Stomach (tissue), 9 donors: Measurements from ENCODE around the gene RGS11. TPM values are rescaled to one million over a fixed set of nuclear protein-coding genes. Genes with fewer than 3 reads are reported as not detected.

Experiments used
- DNase-seq, 2 donors: peaks; one replicate each; pipeline versions ENCODE4 v3.0.0 to v3.0.0-alpha.2; 2013 to 2019
- H3K27ac ChIP-seq, 5 donors: fragments of 200-600 bp in 4 of 5; sonication (generic) in 4 of 5; one replicate each; pipeline ENCODE4 v1.5.1; 2013 to 2019; ENCODE audit warnings: mild to moderate bottlenecking in 1 of 5, moderate library complexity in 1 of 5
- H3K27me3 ChIP-seq, 3 donors: fragments of 200-600 bp; sonication (generic); one replicate each; pipeline ENCODE4 v1.5.1; 2017 to 2019; ENCODE audit warnings: mixed run types in 1 of 3
- H3K36me3 ChIP-seq, 4 donors: fragments of 200-600 bp; sonication (generic); 1 replicate in 3 of 4; 2 replicates in 1 of 4; pipeline ENCODE4 v1.5.1; 2016 to 2019
- H3K4me1 ChIP-seq, 4 donors: fragments of 200-600 bp; sonication (generic); one replicate each; pipeline ENCODE4 v1.5.1; 2016 to 2019
- H3K4me3 ChIP-seq, 4 donors: fragments of 200-600 bp; sonication (generic) in 3 of 4; one replicate each; pipeline ENCODE4 v1.5.1; 2016 to 2019; ENCODE audit warnings: mild to moderate bottlenecking in 1 of 4
- H3K9me3 ChIP-seq, 4 donors: fragments of 200-600 bp; sonication (generic); one replicate each; pipeline ENCODE4 v1.5.1; 2016 to 2019
- CTCF ChIP-seq, 7 experiments: fragments of 450-650 bp in 4 of 7; fragments of 200-600 bp in 3 of 7; sonication (generic) in 3 of 7; IDR thresholded peaks; one replicate each; pipeline ENCODE4 v1.5.1; 2016 to 2019; ENCODE audit warnings: antibody characterized with exemption in 7 of 7, control low read depth in 2 of 7, mild to moderate bottlenecking in 1 of 7
- EP300 ChIP-seq: sonication (generic); formaldehyde crosslinking; IDR thresholded peaks from one replicate; pipeline ENCODE4 v1.6.1; 2017; ENCODE audit warnings: antibody characterized with exemption
- POLR2A ChIP-seq, 4 donors: fragments of 450-650 bp; IDR thresholded peaks; one replicate each; pipeline ENCODE4 v1.6.1; 2016; ENCODE audit warnings: antibody characterized with exemption in 4 of 4, control low read depth in 2 of 4, mild to moderate bottlenecking in 1 of 4, moderate library complexity in 1 of 4
- POLR2AphosphoS5 ChIP-seq, 3 donors: sonication (generic); formaldehyde crosslinking; IDR thresholded peaks; one replicate each; pipeline ENCODE4 v1.6.1; 2016; ENCODE audit warnings: antibody characterized with exemption in 3 of 3
- WGBS, 5 donors: extraction: QIAGEN DNeasy Blood & Tissue Kit in 3 of 5; methylation state at CpG; one replicate each; pipeline versions ENCODE4 v1.1.5 to v1.1.7; 2013 to 2018; 5-methylcytosine and 5-hydroxymethylcytosine counted together
- intact Hi-C: fragments of 100-400 bp; cut with DNase I; formaldehyde crosslinking; loops from one replicate; pipeline ENCODE4 v1.15.1; 2023; ENCODE audit warnings: low total_unique reads
- polyA plus RNA-seq, 3 donors: library from polyadenylated mRNA; stranded (reverse); fragments of 200-250 nt; gene quantifications; one replicate each; pipeline ENCODE4 v1.2.3, GENCODE V29; 2013
- total RNA-seq, 5 donors: library from RNA; depleted of rRNA; stranded (reverse); fragments of >200 nt; gene quantifications; one replicate each; pipeline versions ENCODE4 v1.1.0 to v1.2.3, GENCODE V29; 2014 to 2016
- donor health status: healthy with polysubstance abuse.
- donor health status: Bipolar disorder and iron deficiency.
- donor health status: healthy.

The RGS11 gene
- total and polyA plus RNA-seq, 8 donors, result 2.6 to 26.3 (median 9.6) TPM

GRCh38 chr16:303760-304505, 28.2 kb upstream of the RGS11 start:
- no peaks in the 10 kb centered on the region for H3K9me3 ChIP-seq
- WGBS, 5 donors, result 83 to 90% (median 88%) methylated on average over 38 to 43 of the region's 43 CpGs
- DNase-seq, result no peak
- TF ChIP-seq EP300 (no peak), CTCF (IDR thresholded peaks at IDR 0.05) (peak in 1 of 7 experiments; percentile 14)
- intact Hi-C loops, result no loop called here
- H3K4me3 ChIP-seq, result no peak overlapping the region
- peaks cover 18 to 90% (median 78%) of the 10 kb centered on the region in 4 donors for H3K36me3 ChIP-seq
- no peaks in the 10 kb centered on the region for H3K27me3 ChIP-seq
- H3K27ac ChIP-seq, result no peak overlapping the region
- H3K4me1 ChIP-seq, result no peaks in the 10 kb centered on the region

- intact Hi-C loops, result no loop called here
- H3K4me3 ChIP-seq, result no peak overlapping the region
- no peak for DNase-seq
- no peaks in the 10 kb centered on the region for H3K27me3 ChIP-seq
- no peak overlapping the region for H3K27ac ChIP-seq
- H3K36me3 ChIP-seq, result peaks cover 20 to 90% (median 77%) of the 10 kb centered on the region in 4 donors
- 93 to 96% (median 95%) methylated on average over 4 to 13 of the region's 13 CpGs for WGBS, 5 donors
- no peaks in the 10 kb centered on the region for H3K4me1 ChIP-seq
- no peaks in the 10 kb centered on the region for H3K9me3 ChIP-seq
- TF ChIP-seq POLR2A (IDR thresholded peaks at IDR 0.05) (no peak), POLR2AphosphoS5 (IDR thresholded peaks at IDR 0.05) (no peak), CTCF (IDR thresholded peaks at IDR 0.05) (no peak), EP300 (no peak)
Measured at GRCh38 chr16:301950-302349, 26.2 kb upstream of the RGS11 start.

GRCh38 chr16:301235-301634, 25.5 kb upstream of the RGS11 start:
- no peak for TF ChIP-seq CTCF (IDR thresholded peaks at IDR 0.05)
- no peak for TF ChIP-seq EP300
- no peak for TF ChIP-seq POLR2A (IDR thresholded peaks at IDR 0.05)
- TF ChIP-seq POLR2AphosphoS5 (IDR thresholded peaks at IDR 0.05), result no peak
- intact Hi-C loops, result no loop called here
- no peaks in the 10 kb centered on the region for H3K27me3 ChIP-seq
- DNase-seq, result no peak
- H3K4me1 ChIP-seq, result no peaks in the 10 kb centered on the region
- peaks cover 20 to 90% (median 77%) of the 10 kb centered on the region in 4 donors for H3K36me3 ChIP-seq
- H3K9me3 ChIP-seq, result no peaks in the 10 kb centered on the region
- H3K4me3 ChIP-seq, result no peak overlapping the region
- WGBS, 5 donors, result 92 to 96% (median 94%) methylated on average over 6 of the region's 6 CpGs
- H3K27ac ChIP-seq, result no peak overlapping the region

- DNase-seq, result no peak
- intact Hi-C loops, result no loop called here
- no peaks in the 10 kb centered on the region for H3K27me3 ChIP-seq
- H3K9me3 ChIP-seq, result no peaks in the 10 kb centered on the region
- 91 to 96% (median 94%) methylated on average over 24 to 32 of the region's 32 CpGs for WGBS, 5 donors
- TF ChIP-seq POLR2AphosphoS5 (IDR thresholded peaks at IDR 0.05) (no peak), CTCF (IDR thresholded peaks at IDR 0.05) (no peak), EP300 (no peak), POLR2A (IDR thresholded peaks at IDR 0.05) (no peak)
- H3K4me3 ChIP-seq, result no peak overlapping the region
- peaks cover 22 to 78% (median 69%) of the 10 kb centered on the region in 4 donors for H3K36me3 ChIP-seq
- H3K4me1 ChIP-seq, result no peaks in the 10 kb centered on the region
- H3K27ac ChIP-seq, result no peak overlapping the region
Measured at GRCh38 chr16:297832-298231, 22.1 kb upstream of the RGS11 start.
